Measurements from ENCODE around the gene S100PBP.

Gene S100PBP

GRCh38 chr1:32888677-32889420, 71.4 kb downstream of the S100PBP start:
- Mint-ChIP-seq H3K36me3 (ENCODE audit: low read depth) (no peaks in the 10 kb centered on the region), H3K4me3 (no peak overlapping the region), H3K9me3 (no peaks in the 10 kb centered on the region), H3K27ac (no peak overlapping the region), H3K27me3 (peaks cover 86% of the 10 kb centered on the region), H3K4me1 (ENCODE audit: low read depth) (peaks cover 9% of the 10 kb centered on the region)
- no peak for DNase-seq

GRCh38 chr1:32889731-32890278, 72.4 kb downstream of the S100PBP start:
- H3K4me3 Mint-ChIP-seq = no peak overlapping the region

GRCh38 chr1:32890516-32891240, 73.2 kb downstream of the S100PBP start:
- DNase-seq = no peak
- Mint-ChIP-seq H3K4me3 (no peak overlapping the region), H3K27ac (no peak overlapping the region), H3K36me3 (ENCODE audit: low read depth) (no peaks in the 10 kb centered on the region), H3K27me3 (peaks cover 82% of the 10 kb centered on the region), H3K9me3 (no peaks in the 10 kb centered on the region), H3K4me1 (ENCODE audit: low read depth) (peaks cover 7% of the 10 kb centered on the region)

More at GRCh38 chr1:32889731-32890278, 72.4 kb downstream of the S100PBP start:
- H3K36me3 Mint-ChIP-seq (ENCODE audit: low read depth) = no peaks in the 10 kb centered on the region
- peaks cover 9% of the 10 kb centered on the region for H3K4me1 Mint-ChIP-seq (ENCODE audit: low read depth)
- H3K27ac Mint-ChIP-seq = no peak overlapping the region
- H3K27me3 Mint-ChIP-seq = peaks cover 85% of the 10 kb centered on the region
- H3K9me3 Mint-ChIP-seq = no peaks in the 10 kb centered on the region
- no peak for DNase-seq

- H3K4me1 Mint-ChIP-seq (ENCODE audit: low read depth) = peaks cover 6% of the 10 kb centered on the region
- no peak for DNase-seq
- no peaks in the 10 kb centered on the region for H3K36me3 Mint-ChIP-seq (ENCODE audit: low read depth)
- H3K27me3 Mint-ChIP-seq = peaks cover 83% of the 10 kb centered on the region
- no peaks in the 10 kb centered on the region for H3K9me3 Mint-ChIP-seq
- H3K4me3 Mint-ChIP-seq = no peak overlapping the region
- no peak overlapping the region for H3K27ac Mint-ChIP-seq
Measured at GRCh38 chr1:32891241-32891570, 73.8 kb downstream of the S100PBP start.

GRCh38 chr1:32891630-32892029, 74.2 kb downstream of the S100PBP start:
- DNase-seq = no peak
- H3K27ac Mint-ChIP-seq = no peak overlapping the region
- no peaks in the 10 kb centered on the region for H3K9me3 Mint-ChIP-seq
- peaks cover 85% of the 10 kb centered on the region for H3K27me3 Mint-ChIP-seq
- H3K4me1 Mint-ChIP-seq (ENCODE audit: low read depth) = peaks cover 6% of the 10 kb centered on the region
- H3K36me3 Mint-ChIP-seq (ENCODE audit: low read depth) = no peaks in the 10 kb centered on the region
- H3K4me3 Mint-ChIP-seq = no peak overlapping the region

- H3K27ac Mint-ChIP-seq = no peak overlapping the region
Measured at GRCh38 chr1:32892368-32893197, 75.1 kb downstream of the S100PBP start.

GRCh38 chr1:32893198-32894018, 76.0 kb downstream of the S100PBP start:
- Mint-ChIP-seq H3K4me1 (ENCODE audit: low read depth) (peaks cover 6% of the 10 kb centered on the region), H3K4me3 (peak overlapping the region; percentile 53), H3K27ac (no peak overlapping the region), H3K9me3 (no peaks in the 10 kb centered on the region), H3K27me3 (peaks cover 77% of the 10 kb centered on the region), H3K36me3 (ENCODE audit: low read depth) (no peaks in the 10 kb centered on the region)
- DNase-seq = peak; percentile 52

More at GRCh38 chr1:32892368-32893197, 75.1 kb downstream of the S100PBP start:
- peak; percentile 66 for DNase-seq
- no peaks in the 10 kb centered on the region for H3K36me3 Mint-ChIP-seq (ENCODE audit: low read depth)
- H3K4me3 Mint-ChIP-seq = peak overlapping the region; percentile 23
- peaks cover 83% of the 10 kb centered on the region for H3K27me3 Mint-ChIP-seq
- no peaks in the 10 kb centered on the region for H3K9me3 Mint-ChIP-seq
- H3K4me1 Mint-ChIP-seq (ENCODE audit: low read depth) = peaks cover 6% of the 10 kb centered on the region

- Mint-ChIP-seq H3K36me3 (ENCODE audit: low read depth) (no peaks in the 10 kb centered on the region), H3K4me3 (no peak overlapping the region), H3K4me1 (ENCODE audit: low read depth) (peaks cover 6% of the 10 kb centered on the region), H3K27me3 (peaks cover 77% of the 10 kb centered on the region), H3K9me3 (no peaks in the 10 kb centered on the region), H3K27ac (no peak overlapping the region)
- no peak for DNase-seq
Measured at GRCh38 chr1:32894019-32894600, 76.7 kb downstream of the S100PBP start.

- Mint-ChIP-seq H3K9me3 (no peaks in the 10 kb centered on the region), H3K4me1 (ENCODE audit: low read depth) (peaks cover 6% of the 10 kb centered on the region), H3K36me3 (ENCODE audit: low read depth) (no peaks in the 10 kb centered on the region), H3K4me3 (no peak overlapping the region), H3K27ac (no peak overlapping the region), H3K27me3 (peaks cover 75% of the 10 kb centered on the region)
- no peak for DNase-seq
Measured at GRCh38 chr1:32894681-32895080, 77.2 kb downstream of the S100PBP start.

- peaks cover 75% of the 10 kb centered on the region for H3K27me3 Mint-ChIP-seq
- H3K36me3 Mint-ChIP-seq (ENCODE audit: low read depth) = no peaks in the 10 kb centered on the region
Measured at GRCh38 chr1:32895325-32896215, 78.1 kb downstream of the S100PBP start.

GRCh38 chr1:32896451-32896850, 79.0 kb downstream of the S100PBP start:
- H3K9me3 Mint-ChIP-seq = no peaks in the 10 kb centered on the region
- H3K27ac Mint-ChIP-seq = no peak overlapping the region
- no peaks in the 10 kb centered on the region for H3K36me3 Mint-ChIP-seq (ENCODE audit: low read depth)
- peaks cover 10% of the 10 kb centered on the region for H3K4me1 Mint-ChIP-seq (ENCODE audit: low read depth)
- H3K4me3 Mint-ChIP-seq = no peak overlapping the region
- DNase-seq = no peak
- H3K27me3 Mint-ChIP-seq = peaks cover 70% of the 10 kb centered on the region

More at GRCh38 chr1:32895325-32896215, 78.1 kb downstream of the S100PBP start:
- Mint-ChIP-seq H3K4me1 (ENCODE audit: low read depth) (peaks cover 7% of the 10 kb centered on the region), H3K27ac (no peak overlapping the region), H3K9me3 (no peaks in the 10 kb centered on the region), H3K4me3 (no peak overlapping the region)
- no peak for DNase-seq

GRCh38 chr1:32897082-32898049, 79.9 kb downstream of the S100PBP start:
- no peaks in the 10 kb centered on the region for H3K9me3 Mint-ChIP-seq
- no peak overlapping the region for H3K27ac Mint-ChIP-seq
- DNase-seq = no peak
- H3K4me1 Mint-ChIP-seq (ENCODE audit: low read depth) = peaks cover 13% of the 10 kb centered on the region
- peaks cover 68% of the 10 kb centered on the region for H3K27me3 Mint-ChIP-seq
- no peaks in the 10 kb centered on the region for H3K36me3 Mint-ChIP-seq (ENCODE audit: low read depth)
- no peak overlapping the region for H3K4me3 Mint-ChIP-seq

All from activated T-cell treated with anti-CD3 and anti-CD28 coated beads, Interleukin-2, amount 50 U/mL, for 24 hours (primary cell).